ENCODE data around the gene MC3R.
"Not testable (repeated sequence)": the region's sequence is repeated elsewhere in the genome, so short reads cannot be mapped to it uniquely, and the experiment has no call there.

MC3R gene

GRCh38 chr20:56221186-56221585 is 27.3 kb upstream of the MC3R start:
- not testable (repeated sequence) for H3K4me1 ChIP-seq (ENCODE audit: control insufficient read depth, insufficient read depth, low read length); H3K9me3 ChIP-seq (ENCODE audit: control insufficient read depth, low read length); H3K4me3 ChIP-seq (ENCODE audit: low read length); H3K36me3 ChIP-seq (ENCODE audit: control insufficient read depth, insufficient read depth, low read length); H3K27me3 ChIP-seq (ENCODE audit: control insufficient read depth, insufficient read depth, low read length); H3K9ac ChIP-seq (ENCODE audit: low read length)

GRCh38 chr20:56222201-56222600 is 26.3 kb upstream of the MC3R start:
- no peak overlapping the region for H3K9ac ChIP-seq (ENCODE audit: low read length)
- H3K36me3 ChIP-seq (ENCODE audit: control insufficient read depth, insufficient read depth, low read length), result no peaks in the 10 kb centered on the region

DNA sequence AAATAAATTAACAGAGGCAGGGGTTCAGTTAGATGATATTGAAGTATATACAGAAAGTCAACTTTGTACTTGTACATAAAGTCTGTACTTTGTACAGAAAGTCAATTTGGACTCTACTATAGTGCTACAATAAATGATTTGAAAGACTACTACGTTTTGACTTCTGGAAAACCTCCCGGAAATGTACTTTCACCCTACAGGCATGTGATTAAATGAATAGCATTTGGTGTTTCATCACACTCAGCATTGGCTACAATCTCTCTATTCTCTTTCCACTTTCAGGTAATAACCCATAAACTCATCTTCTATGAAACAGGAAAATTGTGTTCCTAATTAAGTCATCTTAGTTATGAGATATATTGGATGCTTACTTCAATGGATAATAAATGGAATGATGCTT is 25.6 kb upstream of the MC3R start:
- H3K4me1 ChIP-seq (ENCODE audit: control insufficient read depth, insufficient read depth, low read length), result no peaks in the 10 kb centered on the region
- H3K36me3 ChIP-seq (ENCODE audit: control insufficient read depth, insufficient read depth, low read length), result no peaks in the 10 kb centered on the region

More at GRCh38 chr20:56222201-56222600, 26.3 kb upstream of the MC3R start:
- H3K27me3 ChIP-seq (ENCODE audit: control insufficient read depth, insufficient read depth, low read length), result no peaks in the 10 kb centered on the region
- H3K9me3 ChIP-seq (ENCODE audit: control insufficient read depth, low read length), result no peaks in the 10 kb centered on the region
- no peaks in the 10 kb centered on the region for H3K4me1 ChIP-seq (ENCODE audit: control insufficient read depth, insufficient read depth, low read length)
- no peak overlapping the region for H3K4me3 ChIP-seq (ENCODE audit: low read length)

GRCh38 chr20:56223352-56223751 is 25.2 kb upstream of the MC3R start:
- H3K4me3 ChIP-seq (ENCODE audit: low read length), result no peak overlapping the region
- H3K36me3 ChIP-seq (ENCODE audit: control insufficient read depth, insufficient read depth, low read length), result no peaks in the 10 kb centered on the region
- no peaks in the 10 kb centered on the region for H3K4me1 ChIP-seq (ENCODE audit: control insufficient read depth, insufficient read depth, low read length)
- no peak overlapping the region for H3K9ac ChIP-seq (ENCODE audit: low read length)
- no peaks in the 10 kb centered on the region for H3K27me3 ChIP-seq (ENCODE audit: control insufficient read depth, insufficient read depth, low read length)
- H3K9me3 ChIP-seq (ENCODE audit: control insufficient read depth, low read length), result no peaks in the 10 kb centered on the region

More for the DNA sequence above, 25.6 kb upstream of the MC3R start:
- Histone ChIP-seq H3K9me3 (ENCODE audit: control insufficient read depth, low read length) (no peaks in the 10 kb centered on the region), H3K9ac (ENCODE audit: low read length) (no peak overlapping the region), H3K27me3 (ENCODE audit: control insufficient read depth, insufficient read depth, low read length) (no peaks in the 10 kb centered on the region), H3K4me3 (ENCODE audit: low read length) (no peak overlapping the region)

DNA sequence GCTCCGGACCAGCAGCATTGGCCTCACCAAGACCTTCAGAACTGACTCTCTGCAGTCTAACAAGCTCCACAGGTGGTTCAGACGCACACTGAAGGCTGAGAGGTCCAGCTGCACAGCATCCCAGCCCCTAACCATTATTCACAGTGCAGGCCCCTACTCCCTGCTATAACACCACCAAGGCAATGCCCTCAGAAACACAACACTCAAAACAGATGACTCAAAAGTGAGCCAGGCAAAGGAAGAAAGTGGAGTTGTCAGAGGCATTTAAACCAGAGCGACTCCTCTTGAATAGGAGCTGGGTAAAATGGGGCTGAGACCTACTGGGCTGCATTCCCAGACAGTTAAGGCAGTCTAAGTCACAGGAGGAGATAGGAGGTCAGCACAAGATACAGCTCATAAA is 20.5 kb upstream of the MC3R start:
- Histone ChIP-seq H3K9me3 (ENCODE audit: control insufficient read depth, low read length) (no peaks in the 10 kb centered on the region), H3K9ac (ENCODE audit: low read length) (no peak overlapping the region), H3K27me3 (ENCODE audit: control insufficient read depth, insufficient read depth, low read length) (no peaks in the 10 kb centered on the region), H3K36me3 (ENCODE audit: control insufficient read depth, insufficient read depth, low read length) (no peaks in the 10 kb centered on the region), H3K4me1 (ENCODE audit: control insufficient read depth, insufficient read depth, low read length) (no peaks in the 10 kb centered on the region), H3K4me3 (ENCODE audit: low read length) (no peak overlapping the region)

DNA sequence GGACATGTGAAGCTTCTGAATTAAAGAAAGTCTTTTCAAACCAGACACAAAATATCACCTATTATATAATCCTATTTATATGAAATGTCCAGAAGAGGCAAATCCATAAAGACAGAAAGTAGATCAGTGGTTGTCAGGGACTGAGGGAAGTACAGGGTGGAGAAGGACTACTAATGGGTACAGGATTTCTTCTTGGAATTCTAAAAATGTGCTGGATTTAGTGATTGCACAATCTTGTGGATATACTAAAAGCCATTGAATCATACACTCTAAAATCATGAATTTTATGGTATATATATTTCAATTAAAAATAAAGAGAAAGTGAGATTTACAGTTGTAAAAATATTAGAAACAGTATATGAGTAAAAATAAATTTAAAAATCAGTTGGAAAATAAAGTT is 18.7 kb upstream of the MC3R start:
- H3K9ac ChIP-seq (ENCODE audit: low read length), result no peak overlapping the region
- H3K4me1 ChIP-seq (ENCODE audit: control insufficient read depth, insufficient read depth, low read length), result no peaks in the 10 kb centered on the region
- H3K9me3 ChIP-seq (ENCODE audit: control insufficient read depth, low read length), result no peaks in the 10 kb centered on the region
- no peaks in the 10 kb centered on the region for H3K27me3 ChIP-seq (ENCODE audit: control insufficient read depth, insufficient read depth, low read length)
- no peak overlapping the region for H3K4me3 ChIP-seq (ENCODE audit: low read length)
- H3K36me3 ChIP-seq (ENCODE audit: control insufficient read depth, insufficient read depth, low read length), result no peaks in the 10 kb centered on the region

GRCh38 chr20:56234110-56234509 is 14.4 kb upstream of the MC3R start:
- H3K4me1 ChIP-seq (ENCODE audit: control insufficient read depth, insufficient read depth, low read length), result no peaks in the 10 kb centered on the region

GRCh38 chr20:56237335-56237734 is 11.2 kb upstream of the MC3R start:
- H3K9me3 ChIP-seq (ENCODE audit: control insufficient read depth, low read length), result peaks cover 3% of the 10 kb centered on the region
- no peaks in the 10 kb centered on the region for H3K4me1 ChIP-seq (ENCODE audit: control insufficient read depth, insufficient read depth, low read length)
- no peak overlapping the region for H3K4me3 ChIP-seq (ENCODE audit: low read length)
- no peaks in the 10 kb centered on the region for H3K27me3 ChIP-seq (ENCODE audit: control insufficient read depth, insufficient read depth, low read length)
- no peak overlapping the region for H3K9ac ChIP-seq (ENCODE audit: low read length)
- no peaks in the 10 kb centered on the region for H3K36me3 ChIP-seq (ENCODE audit: control insufficient read depth, insufficient read depth, low read length)

More at GRCh38 chr20:56234110-56234509, 14.4 kb upstream of the MC3R start:
- Histone ChIP-seq H3K4me3 (ENCODE audit: low read length) (no peak overlapping the region), H3K9me3 (ENCODE audit: control insufficient read depth, low read length) (peaks cover 3% of the 10 kb centered on the region), H3K9ac (ENCODE audit: low read length) (no peak overlapping the region), H3K27me3 (ENCODE audit: control insufficient read depth, insufficient read depth, low read length) (no peaks in the 10 kb centered on the region), H3K36me3 (ENCODE audit: control insufficient read depth, insufficient read depth, low read length) (no peaks in the 10 kb centered on the region)

- Histone ChIP-seq H3K27me3 (ENCODE audit: control insufficient read depth, insufficient read depth, low read length) (no peaks in the 10 kb centered on the region), H3K4me1 (ENCODE audit: control insufficient read depth, insufficient read depth, low read length) (no peaks in the 10 kb centered on the region), H3K9ac (ENCODE audit: low read length) (no peak overlapping the region), H3K36me3 (ENCODE audit: control insufficient read depth, insufficient read depth, low read length) (no peaks in the 10 kb centered on the region), H3K9me3 (ENCODE audit: control insufficient read depth, low read length) (no peaks in the 10 kb centered on the region), H3K4me3 (ENCODE audit: low read length) (no peak overlapping the region)
Observed at GRCh38 chr20:56244259-56244658, 4.3 kb upstream of the MC3R start.

GRCh38 chr20:56245761-56246160 is 2.8 kb upstream of the MC3R start:
- Histone ChIP-seq H3K36me3 (ENCODE audit: control insufficient read depth, insufficient read depth, low read length) (no peaks in the 10 kb centered on the region), H3K4me3 (ENCODE audit: low read length) (no peak overlapping the region), H3K9me3 (ENCODE audit: control insufficient read depth, low read length) (no peaks in the 10 kb centered on the region), H3K4me1 (ENCODE audit: control insufficient read depth, insufficient read depth, low read length) (no peaks in the 10 kb centered on the region), H3K27me3 (ENCODE audit: control insufficient read depth, insufficient read depth, low read length) (no peaks in the 10 kb centered on the region), H3K9ac (ENCODE audit: low read length) (no peak overlapping the region)

DNA sequence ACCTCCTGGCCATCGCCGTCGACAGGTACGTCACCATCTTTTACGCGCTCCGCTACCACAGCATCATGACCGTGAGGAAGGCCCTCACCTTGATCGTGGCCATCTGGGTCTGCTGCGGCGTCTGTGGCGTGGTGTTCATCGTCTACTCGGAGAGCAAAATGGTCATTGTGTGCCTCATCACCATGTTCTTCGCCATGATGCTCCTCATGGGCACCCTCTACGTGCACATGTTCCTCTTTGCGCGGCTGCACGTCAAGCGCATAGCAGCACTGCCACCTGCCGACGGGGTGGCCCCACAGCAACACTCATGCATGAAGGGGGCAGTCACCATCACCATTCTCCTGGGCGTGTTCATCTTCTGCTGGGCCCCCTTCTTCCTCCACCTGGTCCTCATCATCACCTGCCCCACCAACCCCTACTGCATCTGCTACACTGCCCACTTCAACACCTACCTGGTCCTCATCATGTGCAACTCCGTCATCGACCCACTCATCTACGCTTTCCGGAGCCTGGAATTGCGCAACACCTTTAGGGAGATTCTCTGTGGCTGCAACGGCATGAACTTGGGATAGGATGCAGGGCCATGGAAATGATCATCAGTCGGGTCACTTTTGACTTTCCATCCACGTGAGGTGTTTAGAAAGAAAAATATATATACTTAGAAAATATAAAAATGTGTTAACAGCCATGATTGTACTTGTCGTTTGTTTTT is 868 bp downstream of the MC3R start:
- no peaks in the 10 kb centered on the region for H3K36me3 ChIP-seq (ENCODE audit: control insufficient read depth, insufficient read depth, low read length)
- H3K27me3 ChIP-seq (ENCODE audit: control insufficient read depth, insufficient read depth, low read length), result peaks cover 4% of the 10 kb centered on the region
- no peak overlapping the region for H3K4me3 ChIP-seq (ENCODE audit: low read length)
- H3K4me1 ChIP-seq (ENCODE audit: control insufficient read depth, insufficient read depth, low read length), result no peaks in the 10 kb centered on the region
- H3K9ac ChIP-seq (ENCODE audit: low read length), result no peak overlapping the region
- H3K9me3 ChIP-seq (ENCODE audit: control insufficient read depth, low read length), result no peaks in the 10 kb centered on the region

DNA sequence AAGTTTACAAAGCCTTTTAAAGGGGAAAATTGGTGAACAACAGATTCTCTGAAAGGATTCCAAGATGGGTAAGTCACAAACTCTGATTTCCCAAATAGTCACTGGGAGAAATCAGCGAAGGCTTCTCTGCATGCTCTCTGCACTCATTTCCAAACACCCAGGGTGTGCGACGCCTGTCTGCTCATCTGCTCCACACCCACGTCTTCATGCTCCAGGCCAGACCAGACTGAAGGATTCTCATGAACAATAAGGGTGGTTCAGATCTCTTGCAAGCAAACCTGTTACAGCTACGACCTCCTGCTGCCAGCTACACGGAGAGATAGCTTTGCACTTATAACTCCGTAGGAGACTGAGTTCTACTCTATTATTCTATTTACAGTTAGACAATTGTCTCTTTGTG is 1.4 kb downstream of the MC3R start:
- H3K4me1 ChIP-seq (ENCODE audit: control insufficient read depth, insufficient read depth, low read length), result no peaks in the 10 kb centered on the region
- peaks cover 4% of the 10 kb centered on the region for H3K27me3 ChIP-seq (ENCODE audit: control insufficient read depth, insufficient read depth, low read length)
- no peaks in the 10 kb centered on the region for H3K36me3 ChIP-seq (ENCODE audit: control insufficient read depth, insufficient read depth, low read length)
- no peaks in the 10 kb centered on the region for H3K9me3 ChIP-seq (ENCODE audit: control insufficient read depth, low read length)
- no peak overlapping the region for H3K9ac ChIP-seq (ENCODE audit: low read length)
- no peak overlapping the region for H3K4me3 ChIP-seq (ENCODE audit: low read length)

DNA sequence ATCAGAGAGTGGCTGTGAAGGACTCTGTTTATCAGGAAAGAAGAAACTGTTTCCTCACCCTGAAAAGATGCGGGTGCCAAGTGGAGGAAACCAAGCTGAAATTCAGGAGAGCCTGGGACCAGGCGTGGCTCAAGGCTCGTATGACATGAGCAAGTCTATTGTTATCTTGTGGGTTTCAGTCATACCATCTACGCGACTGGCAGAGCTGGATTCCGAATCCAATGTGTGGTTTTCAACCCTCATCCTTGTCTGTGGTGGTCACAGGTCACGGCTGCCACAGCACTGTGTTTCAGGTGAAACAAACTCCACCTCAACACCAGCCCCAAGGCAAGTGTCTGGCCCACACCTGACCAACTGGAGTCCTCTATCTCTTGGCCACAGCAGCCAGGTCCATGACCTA is 9.1 kb downstream of the MC3R start:
- Histone ChIP-seq H3K4me1 (ENCODE audit: control insufficient read depth, insufficient read depth, low read length) (no peaks in the 10 kb centered on the region), H3K9ac (ENCODE audit: low read length) (no peak overlapping the region), H3K36me3 (ENCODE audit: control insufficient read depth, insufficient read depth, low read length) (no peaks in the 10 kb centered on the region), H3K9me3 (ENCODE audit: control insufficient read depth, low read length) (no peaks in the 10 kb centered on the region), H3K4me3 (ENCODE audit: low read length) (no peak overlapping the region), H3K27me3 (ENCODE audit: control insufficient read depth, insufficient read depth, low read length) (no peaks in the 10 kb centered on the region)

All from mucosa of stomach (tissue), 1 donor.